Calu3 (cell line): ENCODE results near the gene RRM1. TPM values are rescaled to one million over a fixed set of nuclear protein-coding genes. Genes with fewer than 3 reads are reported as not detected.

Experiments used
- BruUV-seq: library from RNA; stranded (reverse); fragments of 400-500 nt; replicated peaks from 2 replicates; lab custom pipeline; 2021; lab: Mats Ljungman, UMichigan
- CTCF ChIA-PET: fragments of 300-600 bp; sonication (Branson Sonifier 250); formaldehyde crosslinking; loops from one replicate; lab custom pipeline; 2022; ENCODE audit warnings: antibody characterized with exemption; lab: Charles Lee
- DNase-seq: peaks from one replicate; pipeline ENCODE4 v3.0.0; 2022
- H3K27ac Mint-ChIP-seq: one replicate; pipeline ENCODE4 v1.8.0; 2022; ENCODE audit warnings: mixed read lengths; ENCODE audit not compliant: unreplicated experiment
- H3K27me3 Mint-ChIP-seq: one replicate; pipeline ENCODE4 v1.8.0; 2022; ENCODE audit warnings: mixed read lengths; ENCODE audit not compliant: unreplicated experiment
- H3K36me3 Mint-ChIP-seq: one replicate; pipeline ENCODE4 v1.8.0; 2022; ENCODE audit warnings: mild to moderate bottlenecking, moderate library complexity, mixed read lengths; ENCODE audit not compliant: insufficient read depth, unreplicated experiment
- H3K4me1 Mint-ChIP-seq: one replicate; pipeline ENCODE4 v1.8.0; 2022; ENCODE audit warnings: mild to moderate bottlenecking, low read depth, mixed read lengths; ENCODE audit not compliant: unreplicated experiment
- H3K4me3 Mint-ChIP-seq: one replicate; pipeline ENCODE4 v1.8.0; 2022; ENCODE audit warnings: mild to moderate bottlenecking, low read depth, moderate library complexity, mixed read lengths; ENCODE audit not compliant: unreplicated experiment
- H3K9me3 Mint-ChIP-seq: one replicate; pipeline ENCODE4 v1.8.0; 2022; ENCODE audit warnings: low read depth, mixed read lengths; ENCODE audit not compliant: unreplicated experiment
- CTCF ChIP-seq: fragments of 200-600 bp; IDR thresholded peaks from one replicate; pipeline ENCODE4 v1.8.0; 2022; ENCODE audit warnings: antibody characterized with exemption; ENCODE audit not compliant: unreplicated experiment
- intact Hi-C: fragments of 100-400 bp; cut with micrococcal nuclease; formaldehyde crosslinking; loops from one replicate; pipeline ENCODE4 v1.10.0; 2022; ENCODE audit not compliant: unreplicated experiment
- total RNA-seq: library from RNA; stranded (reverse); gene quantifications from 2 replicates; pipeline ENCODE4 v1.2.3, GENCODE V29; 2022

RRM1 gene
- total RNA-seq, 1 experiment from 2014 or later: 83.2 TPM

- Mint-ChIP-seq H3K4me3 (no peak overlapping the region), H3K36me3 (no peaks in the 10 kb centered on the region), H3K27ac (no peak overlapping the region), H3K9me3 (no peaks in the 10 kb centered on the region), H3K4me1 (no peaks in the 10 kb centered on the region), H3K27me3 (no peaks in the 10 kb centered on the region)
- CTCF ChIA-PET: no interaction called here
- intact Hi-C loops: no loop called here
- BruUV-seq: no TSS peak
- no peak for TF ChIP-seq CTCF
- DNase-seq: no peak
Observed at GRCh38 chr11:4076774-4077173, 17.8 kb upstream of the RRM1 start.

GRCh38 chr11:4083198-4083597 lies 11.4 kb upstream of the RRM1 start:
- Mint-ChIP-seq H3K4me3 (no peak overlapping the region), H3K36me3 (no peaks in the 10 kb centered on the region), H3K27me3 (no peaks in the 10 kb centered on the region), H3K27ac (no peak overlapping the region), H3K4me1 (peaks cover 8% of the 10 kb centered on the region), H3K9me3 (no peaks in the 10 kb centered on the region)
- no peak for TF ChIP-seq CTCF
- intact Hi-C loops: no loop called here
- DNase-seq: no peak
- CTCF ChIA-PET: no interaction called here
- no TSS peak for BruUV-seq

GRCh38 chr11:4084406-4085125 lies 10.0 kb upstream of the RRM1 start:
- TF ChIP-seq CTCF: no peak
- no TSS peak for BruUV-seq
- no peak overlapping the region for H3K4me3 Mint-ChIP-seq
- no peaks in the 10 kb centered on the region for H3K27me3 Mint-ChIP-seq
- CTCF ChIA-PET: no interaction called here
- no peaks in the 10 kb centered on the region for H3K9me3 Mint-ChIP-seq
- no peaks in the 10 kb centered on the region for H3K36me3 Mint-ChIP-seq
- intact Hi-C loops: no loop called here
- H3K27ac Mint-ChIP-seq: no peak overlapping the region
- DNase-seq: no peak
- peaks cover 8% of the 10 kb centered on the region for H3K4me1 Mint-ChIP-seq

- Mint-ChIP-seq H3K27me3 (no peaks in the 10 kb centered on the region), H3K4me1 (peaks cover 8% of the 10 kb centered on the region), H3K4me3 (no peak overlapping the region), H3K36me3 (no peaks in the 10 kb centered on the region), H3K27ac (no peak overlapping the region), H3K9me3 (no peaks in the 10 kb centered on the region)
- BruUV-seq: no TSS peak
- intact Hi-C loops: no loop called here
- no peak for TF ChIP-seq CTCF
- no peak for DNase-seq
- CTCF ChIA-PET: no interaction called here
Observed at GRCh38 chr11:4085575-4085974, 9.0 kb upstream of the RRM1 start.
